ENCODE measurements around the gene GRID2. TPM values are rescaled to one million over a fixed set of nuclear protein-coding genes. Genes with fewer than 3 reads are reported as not detected.

Gene GRID2
- total RNA-seq, 1 donor from 2014 or later: 1.3 TPM

DNA sequence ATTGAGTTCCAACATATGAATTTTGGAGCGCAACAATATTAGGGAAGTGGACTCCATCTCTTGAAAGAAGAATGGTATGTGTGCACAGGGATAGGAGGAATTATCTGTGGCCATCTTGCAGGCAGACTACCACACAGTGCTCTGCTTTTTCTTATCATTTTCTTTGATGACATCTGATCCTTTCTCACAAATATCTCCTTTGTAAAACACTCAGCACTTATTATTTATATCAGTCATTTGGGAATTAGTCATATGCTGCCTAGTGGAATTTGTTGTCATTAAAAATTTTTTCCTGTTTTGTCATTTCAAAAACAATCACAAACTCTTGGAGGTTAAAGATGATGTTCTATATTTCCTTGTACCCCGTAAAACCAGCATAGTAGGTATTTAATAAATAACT, 1080.5 kb downstream of the GRID2 start:
- H3K4me3 Mint-ChIP-seq: no peak overlapping the region
- no peaks in the 10 kb centered on the region for H3K36me3 Mint-ChIP-seq (ENCODE audit: low read depth)
- DNase-seq (ENCODE audit: low read depth, low spot score): no peak
- H3K27me3 Mint-ChIP-seq (ENCODE audit: low read depth): no peaks in the 10 kb centered on the region
- no peak overlapping the region for H3K27ac Mint-ChIP-seq (ENCODE audit: unreplicated experiment)
- TF ChIP-seq, protein P1, sequence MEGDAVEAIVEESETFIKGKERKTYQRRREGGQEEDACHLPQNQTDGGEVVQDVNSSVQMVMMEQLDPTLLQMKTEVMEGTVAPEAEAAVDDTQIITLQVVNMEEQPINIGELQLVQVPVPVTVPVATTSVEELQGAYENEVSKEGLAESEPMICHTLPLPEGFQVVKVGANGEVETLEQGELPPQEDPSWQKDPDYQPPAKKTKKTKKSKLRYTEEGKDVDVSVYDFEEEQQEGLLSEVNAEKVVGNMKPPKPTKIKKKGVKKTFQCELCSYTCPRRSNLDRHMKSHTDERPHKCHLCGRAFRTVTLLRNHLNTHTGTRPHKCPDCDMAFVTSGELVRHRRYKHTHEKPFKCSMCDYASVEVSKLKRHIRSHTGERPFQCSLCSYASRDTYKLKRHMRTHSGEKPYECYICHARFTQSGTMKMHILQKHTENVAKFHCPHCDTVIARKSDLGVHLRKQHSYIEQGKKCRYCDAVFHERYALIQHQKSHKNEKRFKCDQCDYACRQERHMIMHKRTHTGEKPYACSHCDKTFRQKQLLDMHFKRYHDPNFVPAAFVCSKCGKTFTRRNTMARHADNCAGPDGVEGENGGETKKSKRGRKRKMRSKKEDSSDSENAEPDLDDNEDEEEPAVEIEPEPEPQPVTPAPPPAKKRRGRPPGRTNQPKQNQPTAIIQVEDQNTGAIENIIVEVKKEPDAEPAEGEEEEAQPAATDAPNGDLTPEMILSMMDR (conservative IDR thresholded peaks at IDR 0.05): no peak
- H3K9me3 Mint-ChIP-seq: peaks cover 2% of the 10 kb centered on the region
- H3K4me1 Mint-ChIP-seq: no peaks in the 10 kb centered on the region

DNA sequence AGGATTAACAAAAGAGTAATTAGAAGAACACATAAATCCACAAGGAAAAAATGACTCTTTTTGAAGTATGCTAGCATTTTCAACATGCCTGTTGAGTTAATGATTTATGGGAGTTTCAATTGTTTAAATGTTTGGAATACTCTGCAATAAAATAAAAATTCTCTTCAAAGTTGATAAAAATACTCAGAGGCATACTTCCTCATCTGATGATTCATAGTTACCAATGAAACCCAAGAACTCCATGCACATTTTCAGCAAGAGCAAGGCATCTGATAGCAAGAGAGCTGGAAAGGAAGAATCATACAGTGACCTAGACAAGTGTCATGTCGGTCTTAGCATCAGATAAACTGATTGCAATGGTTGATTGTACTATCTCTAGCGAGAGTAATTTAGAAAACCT, 1081.1 kb downstream of the GRID2 start:
- no peaks in the 10 kb centered on the region for H3K4me1 Mint-ChIP-seq
- TF ChIP-seq, protein P1 (conservative IDR thresholded peaks at IDR 0.05): no peak
- no peaks in the 10 kb centered on the region for H3K36me3 Mint-ChIP-seq (ENCODE audit: low read depth)
- H3K4me3 Mint-ChIP-seq: no peak overlapping the region
- peaks cover under 1% of the 10 kb centered on the region for H3K9me3 Mint-ChIP-seq
- H3K27ac Mint-ChIP-seq (ENCODE audit: unreplicated experiment): no peak overlapping the region
- H3K27me3 Mint-ChIP-seq (ENCODE audit: low read depth): no peaks in the 10 kb centered on the region
- DNase-seq (ENCODE audit: low read depth, low spot score): no peak

DNA sequence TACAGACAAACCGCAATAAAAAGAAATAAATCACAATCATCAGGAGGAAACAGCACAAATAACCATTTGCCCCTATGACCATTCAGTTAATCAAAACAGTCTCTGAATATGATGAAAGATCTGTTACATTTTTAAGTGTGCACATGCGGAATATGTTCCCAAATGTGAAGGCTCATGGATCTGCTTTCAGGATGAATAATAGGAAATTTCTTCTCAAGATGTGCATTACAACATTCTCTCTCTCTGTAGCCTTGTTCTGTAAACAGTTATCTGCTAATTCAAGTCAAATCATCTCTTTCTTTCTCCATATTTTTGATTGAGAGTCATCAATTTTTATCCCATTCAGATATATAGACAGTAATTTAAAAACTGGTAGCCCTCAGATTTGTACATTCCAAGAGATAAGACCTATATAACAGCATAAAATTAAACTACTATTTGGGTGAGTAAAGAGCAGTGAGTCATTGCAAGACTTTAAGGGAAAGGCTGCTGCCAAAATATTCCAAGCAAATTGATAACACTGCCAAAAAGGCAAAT, 1090.8 kb downstream of the GRID2 start:
- no peaks in the 10 kb centered on the region for H3K27me3 Mint-ChIP-seq (ENCODE audit: low read depth)
- peaks cover 3% of the 10 kb centered on the region for H3K9me3 Mint-ChIP-seq
- no peaks in the 10 kb centered on the region for H3K36me3 Mint-ChIP-seq (ENCODE audit: low read depth)
- no peak overlapping the region for H3K4me3 Mint-ChIP-seq
- no peak overlapping the region for H3K27ac Mint-ChIP-seq (ENCODE audit: unreplicated experiment)
- DNase-seq (ENCODE audit: low read depth, low spot score): no peak
- no peaks in the 10 kb centered on the region for H3K4me1 Mint-ChIP-seq
- TF ChIP-seq, protein P1 (conservative IDR thresholded peaks at IDR 0.05): no peak

DNA sequence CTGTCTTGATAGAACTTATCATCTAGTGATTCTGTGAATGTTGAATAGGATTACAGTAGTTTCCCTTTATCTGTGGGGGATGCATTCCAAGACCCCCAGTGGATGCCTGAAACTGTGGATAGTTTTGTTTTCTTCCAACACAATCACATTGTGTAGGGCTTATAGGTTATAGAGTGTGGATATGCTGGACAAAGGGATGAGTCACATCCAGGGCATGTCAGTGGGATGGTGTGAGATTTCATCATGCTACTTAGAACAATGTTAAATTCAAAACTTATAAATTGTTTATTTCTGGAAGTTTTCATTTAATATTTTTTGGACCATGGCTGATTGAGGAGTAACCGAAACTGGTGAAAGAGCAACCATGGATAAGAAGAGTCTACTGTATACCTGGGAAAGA, 1092.5 kb downstream of the GRID2 start:
- H3K27ac Mint-ChIP-seq (ENCODE audit: unreplicated experiment): no peak overlapping the region
- H3K4me3 Mint-ChIP-seq: no peak overlapping the region

DNA sequence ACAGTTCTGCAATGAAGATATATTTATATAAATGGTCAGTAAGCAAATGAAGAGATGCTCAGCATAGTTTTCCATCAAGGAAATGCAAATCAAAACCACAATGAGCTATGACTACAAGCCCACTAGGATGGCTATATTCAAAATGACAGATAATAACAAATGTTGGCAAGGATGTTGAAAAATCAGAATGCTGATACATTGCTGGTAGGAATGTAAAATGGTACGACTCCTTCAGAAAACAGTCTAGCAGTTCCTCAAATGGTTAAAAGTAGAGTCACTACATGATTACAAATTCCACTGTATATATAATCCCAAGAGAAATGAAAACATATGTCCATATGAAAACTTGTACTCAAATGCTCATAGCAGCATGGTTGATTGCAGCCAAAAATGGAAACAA, 1099.8 kb downstream of the GRID2 start:
- TF ChIP-seq, protein P1 (conservative IDR thresholded peaks at IDR 0.05): no peak
- Mint-ChIP-seq H3K9me3 (peaks cover 3% of the 10 kb centered on the region), H3K4me3 (no peak overlapping the region), H3K27ac (ENCODE audit: unreplicated experiment) (no peak overlapping the region), H3K36me3 (ENCODE audit: low read depth) (no peaks in the 10 kb centered on the region), H3K27me3 (ENCODE audit: low read depth) (no peaks in the 10 kb centered on the region), H3K4me1 (peaks cover 6% of the 10 kb centered on the region)
- DNase-seq (ENCODE audit: low read depth, low spot score): no peak

More for the DNA sequence above, 1092.5 kb downstream of the GRID2 start:
- H3K27me3 Mint-ChIP-seq (ENCODE audit: low read depth): no peaks in the 10 kb centered on the region
- DNase-seq (ENCODE audit: low read depth, low spot score): no peak
- H3K4me1 Mint-ChIP-seq: no peaks in the 10 kb centered on the region
- peaks cover 3% of the 10 kb centered on the region for H3K9me3 Mint-ChIP-seq
- no peaks in the 10 kb centered on the region for H3K36me3 Mint-ChIP-seq (ENCODE audit: low read depth)
- TF ChIP-seq, protein P1 (conservative IDR thresholded peaks at IDR 0.05): no peak

Data from neural crest cell (in vitro differentiated cells).